HG03108 (cell line): ENCODE measurements around the gene ZNF474.

Experiments used
- ATAC-seq: cut with Tn5 transposase; IDR thresholded peaks from one replicate; pipeline ENCODE4 v1.9.1; 2021; ENCODE audit warnings: moderate library complexity; ENCODE audit not compliant: unreplicated experiment

ZNF474 gene

GRCh38 chr5:122179701-122180100 lies 50.4 kb downstream of the ZNF474 start:
- ATAC-seq: no peak

- no peak for ATAC-seq
Measured at GRCh38 chr5:122180146-122180712, 50.9 kb downstream of the ZNF474 start.

GRCh38 chr5:122180863-122181548 lies 51.7 kb downstream of the ZNF474 start:
- no peak for ATAC-seq

GRCh38 chr5:122181863-122182262 lies 52.5 kb downstream of the ZNF474 start:
- ATAC-seq: no peak

- no peak for ATAC-seq
Measured at GRCh38 chr5:122182491-122182921, 53.2 kb downstream of the ZNF474 start.

GRCh38 chr5:122183098-122183787 lies 53.9 kb downstream of the ZNF474 start:
- ATAC-seq: no peak

- ATAC-seq: no peak
Measured at GRCh38 chr5:122183788-122184170, 54.4 kb downstream of the ZNF474 start.

- no peak for ATAC-seq
Measured at GRCh38 chr5:122184676-122185255, 55.4 kb downstream of the ZNF474 start.

GRCh38 chr5:122187426-122187825 lies 58.1 kb downstream of the ZNF474 start:
- ATAC-seq: no peak

GRCh38 chr5:122190156-122190555 lies 60.8 kb downstream of the ZNF474 start:
- ATAC-seq: no peak

- no peak for ATAC-seq
Measured at GRCh38 chr5:122192497-122193496, 63.5 kb downstream of the ZNF474 start.

- ATAC-seq: no peak
Measured at GRCh38 chr5:122195802-122196394, 66.6 kb downstream of the ZNF474 start.

GRCh38 chr5:122199146-122199545 lies 69.8 kb downstream of the ZNF474 start:
- ATAC-seq: no peak

- ATAC-seq: no peak
Measured at GRCh38 chr5:122200450-122200849, 71.1 kb downstream of the ZNF474 start.

GRCh38 chr5:122200865-122201264 lies 71.5 kb downstream of the ZNF474 start:
- ATAC-seq: no peak

GRCh38 chr5:122201365-122201764 lies 72.0 kb downstream of the ZNF474 start:
- ATAC-seq: no peak

GRCh38 chr5:122202952-122203351 lies 73.6 kb downstream of the ZNF474 start:
- no peak for ATAC-seq
